Activated CD8-positive, alpha-beta memory T cell treated with anti-CD3 and anti-CD28 coated beads, Interleukin-2, amount 10 ng/mL, durations not matched to agents 7 days and 5 days (primary cell): ENCODE results near the gene KLHL7. TPM values are rescaled to one million over a fixed set of nuclear protein-coding genes. Genes with fewer than 3 reads are reported as not detected.
"Not testable (repeated sequence)": the region's sequence is repeated elsewhere in the genome, so short reads cannot be mapped to it uniquely, and the experiment has no call there.

Experiments used
- ATAC-seq: fragments of 150-1000 bp; cut with Tn5 transposase; one replicate; pipeline ENCODE4 v1.10.0; 2021; ENCODE audit warnings: moderate library complexity
- CTCF ChIA-PET: fragments of 350-600 bp; sonication (Branson Sonifier 250); formaldehyde crosslinking; loops from one replicate; lab custom pipeline; 2021; ENCODE audit warnings: antibody characterized with exemption; lab: Charles Lee
- DNase-seq: peaks from one replicate; pipeline ENCODE4 v3.0.0-alpha.2; 2020
- H3K27ac Mint-ChIP-seq: one replicate; pipeline ENCODE4 v1.8.0; 2021; ENCODE audit warnings: mild to moderate bottlenecking, mixed read lengths
- H3K27me3 Mint-ChIP-seq: one replicate; pipeline ENCODE4 v1.8.0; 2021; ENCODE audit warnings: mixed read lengths
- H3K36me3 Mint-ChIP-seq: one replicate; pipeline ENCODE4 v1.8.0; 2021; ENCODE audit warnings: mild to moderate bottlenecking, mixed read lengths
- H3K4me1 Mint-ChIP-seq: one replicate; pipeline ENCODE4 v1.8.0; 2021; ENCODE audit warnings: mixed read lengths
- H3K4me3 Mint-ChIP-seq: one replicate; pipeline ENCODE4 v1.8.0; 2021; ENCODE audit warnings: mild to moderate bottlenecking, moderate library complexity, mixed read lengths
- H3K9me3 Mint-ChIP-seq: one replicate; pipeline ENCODE4 v1.8.0; 2022; ENCODE audit warnings: low read depth, mixed read lengths
- total RNA-seq, 2 experiments: library from RNA; stranded (reverse); gene quantifications; one replicate each; pipeline ENCODE4 v1.2.3, GENCODE V29; 2021

Gene KLHL7
- total RNA-seq, 2 experiments from 2014 or later = 17.4 to 18.3 TPM

GRCh38 chr7:23197745-23198144, 92.2 kb downstream of the KLHL7 start:
- H3K9me3 Mint-ChIP-seq, H3K4me1 Mint-ChIP-seq, CTCF ChIA-PET, H3K27me3 Mint-ChIP-seq, H3K27ac Mint-ChIP-seq, DNase-seq, ATAC-seq, H3K4me3 Mint-ChIP-seq: not testable (repeated sequence)
- peaks cover 39% of the 10 kb centered on the region for H3K36me3 Mint-ChIP-seq

GRCh38 chr7:23200331-23200730, 94.7 kb downstream of the KLHL7 start:
- Mint-ChIP-seq H3K9me3 (no peaks in the 10 kb centered on the region), H3K36me3 (peaks cover 51% of the 10 kb centered on the region), H3K4me1 (peaks cover 1% of the 10 kb centered on the region), H3K27me3 (peaks cover 1% of the 10 kb centered on the region), H3K4me3 (no peak overlapping the region), H3K27ac (no peak overlapping the region)
- DNase-seq = no peak
- no peak for ATAC-seq
- CTCF ChIA-PET = no interaction called here

GRCh38 chr7:23204241-23204640, 98.7 kb downstream of the KLHL7 start:
- DNase-seq (no peak), ATAC-seq (no peak)
- H3K4me1 Mint-ChIP-seq = peaks cover 8% of the 10 kb centered on the region
- peaks cover 43% of the 10 kb centered on the region for H3K36me3 Mint-ChIP-seq
- H3K27ac Mint-ChIP-seq = no peak overlapping the region
- peaks cover 26% of the 10 kb centered on the region for H3K27me3 Mint-ChIP-seq
- CTCF ChIA-PET = no interaction called here
- no peaks in the 10 kb centered on the region for H3K9me3 Mint-ChIP-seq
- no peak overlapping the region for H3K4me3 Mint-ChIP-seq

- H3K9me3 Mint-ChIP-seq = no peaks in the 10 kb centered on the region
- H3K36me3 Mint-ChIP-seq = peaks cover 34% of the 10 kb centered on the region
- DNase-seq (no peak), ATAC-seq (no peak)
- CTCF ChIA-PET = no interaction called here
- H3K27ac Mint-ChIP-seq = no peak overlapping the region
- H3K4me3 Mint-ChIP-seq = no peak overlapping the region
- H3K4me1 Mint-ChIP-seq = peaks cover 8% of the 10 kb centered on the region
- peaks cover 26% of the 10 kb centered on the region for H3K27me3 Mint-ChIP-seq
Measured at GRCh38 chr7:23205577-23205908, 100.0 kb downstream of the KLHL7 start.

GRCh38 chr7:23205909-23206767, 100.6 kb downstream of the KLHL7 start:
- peak; percentile 86 for ATAC-seq
- no peak for DNase-seq
- CTCF ChIA-PET = interaction anchor here (1.1 kb wide), 1 partner anchor 67 kb away, joined by 3 read pairs; no protein-coding TSS in a partner anchor
- H3K4me3 Mint-ChIP-seq = peak overlapping the region; percentile 11
- H3K4me1 Mint-ChIP-seq = peaks cover 8% of the 10 kb centered on the region
- peaks cover 34% of the 10 kb centered on the region for H3K36me3 Mint-ChIP-seq
- H3K27me3 Mint-ChIP-seq = peaks cover 26% of the 10 kb centered on the region
- peak overlapping the region; percentile 34 for H3K27ac Mint-ChIP-seq
- H3K9me3 Mint-ChIP-seq = no peaks in the 10 kb centered on the region

GRCh38 chr7:23207021-23207420, 101.4 kb downstream of the KLHL7 start:
- no peaks in the 10 kb centered on the region for H3K9me3 Mint-ChIP-seq

GRCh38 chr7:23207884-23208283, 102.3 kb downstream of the KLHL7 start:
- DNase-seq (no peak), ATAC-seq (no peak)
- no peak overlapping the region for H3K4me3 Mint-ChIP-seq
- H3K36me3 Mint-ChIP-seq = peaks cover 27% of the 10 kb centered on the region
- peaks cover 34% of the 10 kb centered on the region for H3K27me3 Mint-ChIP-seq
- H3K4me1 Mint-ChIP-seq = peaks cover 8% of the 10 kb centered on the region
- no peaks in the 10 kb centered on the region for H3K9me3 Mint-ChIP-seq
- H3K27ac Mint-ChIP-seq = no peak overlapping the region
- CTCF ChIA-PET = no interaction called here

More at GRCh38 chr7:23207021-23207420, 101.4 kb downstream of the KLHL7 start:
- peaks cover 27% of the 10 kb centered on the region for H3K36me3 Mint-ChIP-seq
- DNase-seq = no peak
- peaks cover 8% of the 10 kb centered on the region for H3K4me1 Mint-ChIP-seq
- H3K27me3 Mint-ChIP-seq = peaks cover 26% of the 10 kb centered on the region
- no peak for ATAC-seq
- CTCF ChIA-PET = interaction anchor here (1.1 kb wide), 1 partner anchor 66 kb away, joined by 3 read pairs; no protein-coding TSS in a partner anchor
- no peak overlapping the region for H3K27ac Mint-ChIP-seq
- H3K4me3 Mint-ChIP-seq = peak overlapping the region; percentile 11

GRCh38 chr7:23208316-23208715, 102.7 kb downstream of the KLHL7 start:
- ATAC-seq (no peak), DNase-seq (no peak)
- H3K4me3 Mint-ChIP-seq = no peak overlapping the region
- no peaks in the 10 kb centered on the region for H3K9me3 Mint-ChIP-seq
- peaks cover 34% of the 10 kb centered on the region for H3K27me3 Mint-ChIP-seq
- peaks cover 8% of the 10 kb centered on the region for H3K4me1 Mint-ChIP-seq
- H3K36me3 Mint-ChIP-seq = peaks cover 23% of the 10 kb centered on the region
- CTCF ChIA-PET = no interaction called here
- no peak overlapping the region for H3K27ac Mint-ChIP-seq

GRCh38 chr7:23210506-23210905, 104.9 kb downstream of the KLHL7 start:
- H3K4me1 Mint-ChIP-seq = peaks cover 5% of the 10 kb centered on the region
- no peak for ATAC-seq
- no peaks in the 10 kb centered on the region for H3K9me3 Mint-ChIP-seq
- no peak overlapping the region for H3K4me3 Mint-ChIP-seq
- DNase-seq = no peak
- H3K27me3 Mint-ChIP-seq = peaks cover 34% of the 10 kb centered on the region
- CTCF ChIA-PET = no interaction called here
- peaks cover 8% of the 10 kb centered on the region for H3K36me3 Mint-ChIP-seq
- H3K27ac Mint-ChIP-seq = no peak overlapping the region

GRCh38 chr7:23211589-23211988, 106.0 kb downstream of the KLHL7 start:
- H3K4me1 Mint-ChIP-seq = peaks cover 2% of the 10 kb centered on the region
- CTCF ChIA-PET = no interaction called here
- H3K27ac Mint-ChIP-seq = no peak overlapping the region
- no peak for DNase-seq
- no peak overlapping the region for H3K4me3 Mint-ChIP-seq
- H3K9me3 Mint-ChIP-seq = no peaks in the 10 kb centered on the region
- ATAC-seq = no peak
- peaks cover 2% of the 10 kb centered on the region for H3K36me3 Mint-ChIP-seq
- H3K27me3 Mint-ChIP-seq = peaks cover 31% of the 10 kb centered on the region

- no peak for DNase-seq
- H3K27ac Mint-ChIP-seq = no peak overlapping the region
- CTCF ChIA-PET = no interaction called here
- no peaks in the 10 kb centered on the region for H3K4me1 Mint-ChIP-seq
- no peaks in the 10 kb centered on the region for H3K36me3 Mint-ChIP-seq
- no peak overlapping the region for H3K4me3 Mint-ChIP-seq
- no peak for ATAC-seq
- H3K9me3 Mint-ChIP-seq = no peaks in the 10 kb centered on the region
- H3K27me3 Mint-ChIP-seq = peaks cover 23% of the 10 kb centered on the region
Measured at GRCh38 chr7:23212395-23212794, 106.8 kb downstream of the KLHL7 start.

- peaks cover 23% of the 10 kb centered on the region for H3K27me3 Mint-ChIP-seq
- no peak overlapping the region for H3K27ac Mint-ChIP-seq
- ATAC-seq (no peak), DNase-seq (no peak)
- H3K4me3 Mint-ChIP-seq = no peak overlapping the region
- H3K36me3 Mint-ChIP-seq = no peaks in the 10 kb centered on the region
- H3K4me1 Mint-ChIP-seq = no peaks in the 10 kb centered on the region
- CTCF ChIA-PET = no interaction called here
- no peaks in the 10 kb centered on the region for H3K9me3 Mint-ChIP-seq
Measured at GRCh38 chr7:23212841-23213240, 107.3 kb downstream of the KLHL7 start.

GRCh38 chr7:23213755-23214154, 108.2 kb downstream of the KLHL7 start:
- Mint-ChIP-seq H3K4me3 (no peak overlapping the region), H3K27ac (no peak overlapping the region), H3K27me3 (peaks cover 21% of the 10 kb centered on the region), H3K36me3 (no peaks in the 10 kb centered on the region), H3K4me1 (no peaks in the 10 kb centered on the region), H3K9me3 (no peaks in the 10 kb centered on the region)
- DNase-seq (no peak), ATAC-seq (no peak)
- CTCF ChIA-PET = no interaction called here

- H3K36me3 Mint-ChIP-seq = no peaks in the 10 kb centered on the region
- CTCF ChIA-PET = no interaction called here
- DNase-seq = no peak
- no peaks in the 10 kb centered on the region for H3K4me1 Mint-ChIP-seq
- peaks cover 25% of the 10 kb centered on the region for H3K27me3 Mint-ChIP-seq
- no peak overlapping the region for H3K27ac Mint-ChIP-seq
- ATAC-seq = no peak
- H3K4me3 Mint-ChIP-seq = no peak overlapping the region
- H3K9me3 Mint-ChIP-seq = no peaks in the 10 kb centered on the region
Measured at GRCh38 chr7:23214423-23214822, 108.8 kb downstream of the KLHL7 start.
